GM11168 (cell line): ENCODE measurements around the gene MAP2K3.

Experiments used
- in situ Hi-C: fragments of 300-500 bp; cut with MboI; formaldehyde crosslinking; loops from one replicate; pipeline ENCODE4 v1.12.0; 2022; ENCODE audit warnings: low sequenced_read_pairs; ENCODE audit not compliant: unreplicated experiment

Gene MAP2K3

GRCh38 chr17:21292867-21293830 is 8.6 kb downstream of the MAP2K3 start:
- in situ Hi-C loops = no loop called here

GRCh38 chr17:21293831-21294210 is 9.3 kb downstream of the MAP2K3 start:
- in situ Hi-C loops = no loop called here

- in situ Hi-C loops = no loop called here
These were observed 10.0 kb downstream of the MAP2K3 start for GRCh38 chr17:21294321-21295035.

- in situ Hi-C loops = no loop called here
These were observed 10.8 kb downstream of the MAP2K3 start for GRCh38 chr17:21295036-21295952.

- in situ Hi-C loops = no loop called here
These were observed 11.8 kb downstream of the MAP2K3 start for GRCh38 chr17:21296097-21297025.

GRCh38 chr17:21297026-21297520 is 12.6 kb downstream of the MAP2K3 start:
- in situ Hi-C loops = no loop called here

GRCh38 chr17:21297597-21297996 is 13.1 kb downstream of the MAP2K3 start:
- in situ Hi-C loops = no loop called here

GRCh38 chr17:21298056-21298982 is 13.8 kb downstream of the MAP2K3 start:
- in situ Hi-C loops = no loop called here

- in situ Hi-C loops = no loop called here
These were observed 14.5 kb downstream of the MAP2K3 start for GRCh38 chr17:21298983-21299519.

- in situ Hi-C loops = no loop called here
These were observed 15.6 kb downstream of the MAP2K3 start for GRCh38 chr17:21299981-21300600.

- in situ Hi-C loops = no loop called here
These were observed 16.4 kb downstream of the MAP2K3 start for GRCh38 chr17:21300601-21301571.

GRCh38 chr17:21301593-21302550 is 17.4 kb downstream of the MAP2K3 start:
- in situ Hi-C loops = no loop called here

GRCh38 chr17:21302711-21303425 is 18.4 kb downstream of the MAP2K3 start:
- in situ Hi-C loops = no loop called here

- in situ Hi-C loops = no loop called here
These were observed 19.0 kb downstream of the MAP2K3 start for GRCh38 chr17:21303441-21304065.
